Ovary (tissue), 3 donors: Measurements from ENCODE around the gene TMEM150B.

Source experiments
- CTCF ChIP-seq, 3 donors: fragments of 450-650 bp in 2 of 3; fragments of 200-600 bp in 1 of 3; IDR thresholded peaks; one replicate each; pipeline versions ENCODE4 v1.5.1 to v1.8.0; 2016 to 2022; ENCODE audit warnings: antibody characterized with exemption in 3 of 3, mild to moderate bottlenecking in 1 of 3
- EP300 ChIP-seq: sonication (generic); formaldehyde crosslinking; IDR thresholded peaks from one replicate; pipeline ENCODE4 v1.6.1; 2017; ENCODE audit warnings: antibody characterized with exemption
- POLR2A ChIP-seq: fragments of 450-650 bp; IDR thresholded peaks from one replicate; pipeline ENCODE4 v1.6.1; 2017; ENCODE audit warnings: antibody characterized with exemption, mild to moderate bottlenecking, moderate library complexity
- donor health status: DM: no; HTN: no; CAD: no.

GRCh38 chr19:55311397-55311796 lies 13.7 kb downstream of the TMEM150B start:
- TF ChIP-seq CTCF (IDR thresholded peaks at IDR 0.05) (no peak), EP300 (no peak), POLR2A (no peak)
